Heart left ventricle (tissue), 16 donors: ENCODE data around the gene PRPF38B. TPM values are rescaled to one million over a fixed set of nuclear protein-coding genes. Genes with fewer than 3 reads are reported as not detected.

Experiments used
- ATAC-seq, 4 donors: fragments of 200-7000 bp; cut with Tn5 transposase; one replicate each; pipeline ENCODE4 v1.9.1; 2020 to 2022; ENCODE audit warnings: moderate library complexity in 4 of 4, mild to moderate bottlenecking in 3 of 4, moderate number of reproducible peaks in 1 of 4
- DNase-seq, 5 donors: peaks; one replicate each; pipeline ENCODE4 v3.0.0-alpha.2; 2020
- H3K27ac ChIP-seq, 12 donors: fragments of 200-600 bp; sonication (generic) in 4 of 12; one replicate each; pipeline versions ENCODE4 v1.5.0 to v1.8.0; 2016 to 2022; ENCODE audit warnings: mild to moderate bottlenecking in 2 of 12
- H3K27me3 ChIP-seq, 9 donors: fragments of 200-600 bp; sonication (generic) in 2 of 9; one replicate each; pipeline versions ENCODE4 v1.5.1 to v1.8.0; 2016 to 2022; ENCODE audit warnings: mild to moderate bottlenecking in 3 of 9
- H3K36me3 ChIP-seq, 9 donors: fragments of 200-600 bp; sonication (generic) in 2 of 9; one replicate each; pipeline versions ENCODE4 v1.5.0 to v1.8.0; 2018 to 2022; ENCODE audit warnings: mild to moderate bottlenecking in 2 of 9
- H3K4me1 ChIP-seq, 12 donors: fragments of 200-600 bp; sonication (generic) in 4 of 12; one replicate each; pipeline versions ENCODE4 v1.5.0 to v1.8.0; 2016 to 2022; ENCODE audit warnings: mild to moderate bottlenecking in 3 of 12
- H3K4me3 ChIP-seq, 12 donors: fragments of 200-600 bp; sonication (generic) in 4 of 12; one replicate each; pipeline versions ENCODE4 v1.5.0 to v1.8.0; 2017 to 2022; ENCODE audit warnings: mild to moderate bottlenecking in 9 of 12, moderate library complexity in 4 of 12
- H3K9me3 ChIP-seq, 12 donors: fragments of 200-600 bp; sonication (generic) in 4 of 12; one replicate each; pipeline versions ENCODE4 v1.5.0 to v1.8.0; 2016 to 2022; ENCODE audit warnings: mild to moderate bottlenecking in 1 of 12
- POLR2A ChIP-seq, 2 donors: fragments of 450-650 bp; IDR thresholded peaks; one replicate each; pipeline ENCODE4 v1.6.1; 2017; ENCODE audit warnings: antibody characterized with exemption in 2 of 2, mild to moderate bottlenecking in 2 of 2, moderate library complexity in 2 of 2
- WGBS, 4 donors: extraction: QIAGEN DNeasy Blood & Tissue Kit in 2 of 4; methylation state at CpG; one replicate each; pipeline versions ENCODE4 v1.1.5 to v1.1.7; 2013 to 2018; 5-methylcytosine and 5-hydroxymethylcytosine counted together
- intact Hi-C, 10 donors: fragments of 100-400 bp; cut with DNase I; formaldehyde crosslinking; loops; one replicate each; pipeline versions ENCODE4 v1.11.1 to v1.14.2; 2022
- polyA plus RNA-seq, 2 donors: library from polyadenylated mRNA; stranded (reverse); fragments of 200-250 nt; gene quantifications; one replicate each; pipeline ENCODE4 v1.2.3, GENCODE V29; 2013
- total RNA-seq, 9 donors: library from RNA; depleted of rRNA in 2 of 9; stranded (reverse); fragments of >200 nt in 2 of 9; fragmentation: NEBNext Ultra II Directional in 3 of 9; extraction: Animal tissue kit (Norgen Biotek cat#: 25700) in 3 of 9; gene quantifications; one replicate each; pipeline versions ENCODE4 v1.1.0 to v1.2.4, GENCODE V29; 2016 to 2023
- TF ChIP-seq, protein P1 (sequence below), 12 donors: fragments of 200-600 bp; sonication (generic) in 4 of 12; IDR thresholded peaks; one replicate each; pipeline versions ENCODE4 v1.5.0 to v1.8.0; 2018 to 2022; ENCODE audit warnings: antibody characterized with exemption in 12 of 12, mild to moderate bottlenecking in 5 of 12
- donor health status: ischemic (EF 13 %, LVEDD 7.1; RV severe dilation, severe dysfunction).
- donor health status: healthy with polysubstance abuse.
- donor health status: DM: no; HTN: yes; CAD: no.
- donor health status: DM: no; HTN: no; CAD: no.
- donor health status: ischemic (EF 25% LVEDD 6.9; RV normal size, moderate dysfunction).
- donor health status: ischemic (EF 25% LVEDD 5.7; RV mildly dilated, moderate dysfunction).
- donor health status: healthy.
- donor health status: DM: yes; HTN: yes; CAD: no.
- donor health status: ischemic (EF 35%, LVEDD 5.7; RV mildly dilated, moderate dysfunction).
- donor health status: nonischemic (EF 11% LVEDD 7.7; RV severe dilation, severe dysfunction).
- donor health status: DM: yes; HTN: yes; CAD: no.
- donor health status: PGD.
- donor health status: ischemic (EF 29% LVEDD 5.4; RV normal size, mild dysfunction).
- donor health status: nonischemic (EF 23%, LVEDD 6.1; RV moderate dilation, normal function).

Gene PRPF38B
- total and polyA plus RNA-seq, 11 donors: 7.7 to 22.6 (median 15.1) TPM

DNA sequence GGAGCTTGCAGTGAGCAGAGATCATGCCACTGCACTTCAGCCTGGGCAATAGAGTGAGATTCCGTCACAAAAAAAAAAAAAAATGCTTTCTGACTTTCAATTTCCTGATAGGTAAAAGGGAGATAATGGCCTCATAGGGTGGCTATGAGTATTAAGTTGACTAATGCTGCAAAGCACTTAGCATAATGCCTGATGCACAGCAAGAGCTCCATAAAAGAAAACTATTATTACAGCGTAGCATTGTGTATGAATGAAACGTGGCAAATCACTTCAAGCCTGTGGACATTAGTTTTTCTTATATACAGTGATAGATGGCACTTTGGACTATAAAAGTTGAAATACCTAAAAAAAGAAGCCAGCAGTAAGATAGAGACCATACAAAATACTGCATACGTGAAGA, 37.4 kb downstream of the PRPF38B start:
- H3K9me3 ChIP-seq: no peaks in the 10 kb centered on the region
- no peak for ATAC-seq
- H3K4me1 ChIP-seq: no peaks in the 10 kb centered on the region
- 89 to 93% (median 91%) methylated on average over 4 of the region's 4 CpGs for WGBS, 4 donors
- DNase-seq: no peak
- H3K4me3 ChIP-seq: no peak overlapping the region
- no peaks in the 10 kb centered on the region for H3K36me3 ChIP-seq
- intact Hi-C loops: no loop called here
- H3K27me3 ChIP-seq: no peaks in the 10 kb centered on the region
- H3K27ac ChIP-seq: no peak overlapping the region
- TF ChIP-seq POLR2A (IDR thresholded peaks at IDR 0.05): no peak

DNA sequence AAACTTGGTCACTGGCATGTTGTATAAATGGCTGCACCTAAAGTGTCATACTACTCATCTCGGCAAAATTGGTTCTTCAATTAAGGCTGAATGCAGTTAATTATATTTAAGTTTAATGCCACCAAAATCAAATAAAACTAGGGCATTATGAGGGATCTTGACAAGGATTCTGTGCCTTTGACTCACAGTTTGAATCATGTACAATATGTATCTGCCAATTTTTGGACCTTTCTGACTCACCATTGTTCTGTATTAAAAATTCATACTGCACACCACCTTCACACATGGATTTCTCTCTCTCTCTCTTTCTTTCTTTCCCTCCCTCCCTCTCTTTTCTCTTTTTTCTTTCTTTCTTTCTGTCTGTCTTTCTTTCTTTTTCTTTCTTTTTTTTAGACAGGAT, 40.3 kb downstream of the PRPF38B start:
- WGBS, 4 donors: 93 to 97% (median 94%) methylated on average over 1 of the region's 1 CpG
- DNase-seq (no peak), ATAC-seq (no peak)
- intact Hi-C loops: no loop called here
- H3K4me3 ChIP-seq: no peak overlapping the region
- H3K4me1 ChIP-seq: no peaks in the 10 kb centered on the region
- H3K9me3 ChIP-seq: no peaks in the 10 kb centered on the region
- no peak overlapping the region for H3K27ac ChIP-seq
- TF ChIP-seq, protein P1, sequence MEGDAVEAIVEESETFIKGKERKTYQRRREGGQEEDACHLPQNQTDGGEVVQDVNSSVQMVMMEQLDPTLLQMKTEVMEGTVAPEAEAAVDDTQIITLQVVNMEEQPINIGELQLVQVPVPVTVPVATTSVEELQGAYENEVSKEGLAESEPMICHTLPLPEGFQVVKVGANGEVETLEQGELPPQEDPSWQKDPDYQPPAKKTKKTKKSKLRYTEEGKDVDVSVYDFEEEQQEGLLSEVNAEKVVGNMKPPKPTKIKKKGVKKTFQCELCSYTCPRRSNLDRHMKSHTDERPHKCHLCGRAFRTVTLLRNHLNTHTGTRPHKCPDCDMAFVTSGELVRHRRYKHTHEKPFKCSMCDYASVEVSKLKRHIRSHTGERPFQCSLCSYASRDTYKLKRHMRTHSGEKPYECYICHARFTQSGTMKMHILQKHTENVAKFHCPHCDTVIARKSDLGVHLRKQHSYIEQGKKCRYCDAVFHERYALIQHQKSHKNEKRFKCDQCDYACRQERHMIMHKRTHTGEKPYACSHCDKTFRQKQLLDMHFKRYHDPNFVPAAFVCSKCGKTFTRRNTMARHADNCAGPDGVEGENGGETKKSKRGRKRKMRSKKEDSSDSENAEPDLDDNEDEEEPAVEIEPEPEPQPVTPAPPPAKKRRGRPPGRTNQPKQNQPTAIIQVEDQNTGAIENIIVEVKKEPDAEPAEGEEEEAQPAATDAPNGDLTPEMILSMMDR (IDR thresholded peaks at IDR 0.05): no peak
- no peak for TF ChIP-seq POLR2A (IDR thresholded peaks at IDR 0.05)
- peaks cover 0 to 7% (median 0%) of the 10 kb centered on the region in 9 donors for H3K27me3 ChIP-seq
- no peaks in the 10 kb centered on the region for H3K36me3 ChIP-seq

DNA sequence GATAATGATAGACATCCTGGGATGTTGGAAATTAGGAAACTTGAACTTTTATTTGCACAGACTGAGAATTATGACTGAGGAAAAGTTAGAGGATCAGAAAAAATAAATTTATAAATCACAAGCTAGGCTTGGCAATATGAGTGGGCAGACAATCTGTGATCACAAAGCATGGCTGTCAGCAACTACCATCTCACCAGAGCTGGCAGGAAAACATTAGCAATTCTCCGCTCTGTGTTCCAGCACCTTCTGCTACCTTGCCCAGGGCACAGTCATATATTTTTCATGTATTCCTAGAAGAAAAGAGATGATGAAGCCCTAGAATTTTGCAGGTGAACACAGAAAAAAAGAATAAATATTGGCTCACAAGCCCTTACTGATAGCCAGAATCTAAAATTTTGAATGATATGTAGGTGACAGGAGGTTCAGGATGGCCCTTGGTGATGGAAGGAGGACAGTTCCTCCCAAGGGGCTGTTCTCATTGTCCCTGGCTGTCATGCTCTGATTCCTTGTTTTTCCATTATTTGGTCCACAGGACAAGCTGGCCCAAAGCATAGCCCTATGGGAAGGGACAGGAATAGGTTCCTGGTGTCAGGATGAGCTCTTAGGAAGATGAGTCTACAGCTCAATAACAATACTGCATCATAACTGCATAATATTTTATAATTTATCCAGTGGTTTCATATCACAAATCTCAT, 42.2 kb downstream of the PRPF38B start:
- intact Hi-C loops: no loop called here

DNA sequence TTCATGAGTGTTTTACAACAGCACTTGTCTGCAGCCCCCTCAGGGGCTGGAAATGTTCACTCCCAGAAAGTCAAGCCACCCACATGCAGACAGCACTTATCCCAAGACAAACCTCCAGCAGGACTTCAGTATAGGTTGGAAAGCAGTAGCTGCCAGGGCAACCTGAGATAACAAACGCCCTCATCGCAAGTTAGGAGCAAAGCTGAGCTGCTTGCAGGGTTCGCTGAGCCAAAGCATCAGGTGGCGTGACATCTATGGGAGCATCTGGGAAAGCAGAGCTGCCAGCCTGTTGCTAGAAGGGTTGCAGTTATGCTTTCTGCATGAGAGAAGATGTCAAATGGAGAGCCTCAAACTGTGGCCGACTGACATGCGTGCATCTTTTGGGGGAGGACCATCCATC, 50.1 kb downstream of the PRPF38B start:
- TF ChIP-seq POLR2A (IDR thresholded peaks at IDR 0.05): no peak
- TF ChIP-seq, protein P1 (IDR thresholded peaks at IDR 0.05): no peak
- Histone ChIP-seq H3K36me3 (no peaks in the 10 kb centered on the region), H3K27me3 (peaks cover 0 to 3% (median 0%) of the 10 kb centered on the region in 9 donors), H3K4me3 (no peak overlapping the region), H3K9me3 (no peaks in the 10 kb centered on the region), H3K4me1 (peaks cover 0 to 3% (median 0%) of the 10 kb centered on the region in 12 donors), H3K27ac (no peak overlapping the region)
- ATAC-seq (no peak), DNase-seq (no peak)
- WGBS, 4 donors: 72 to 86% (median 76%) methylated on average over 6 of the region's 6 CpGs
- intact Hi-C loops: loop anchor here in 1 of 10 donors (10.0 kb wide), 1 partner anchor 47 kb away; the partner anchor contains the start of gene PRPF38B

More for the DNA sequence above, 42.2 kb downstream of the PRPF38B start:
- no peak for ATAC-seq
- TF ChIP-seq POLR2A (IDR thresholded peaks at IDR 0.05): no peak
- TF ChIP-seq, protein P1 (IDR thresholded peaks at IDR 0.05): no peak
- Histone ChIP-seq H3K36me3 (no peaks in the 10 kb centered on the region), H3K27ac (no peak overlapping the region), H3K4me3 (no peak overlapping the region), H3K27me3 (peaks cover 0 to 8% (median 0%) of the 10 kb centered on the region in 9 donors), H3K4me1 (no peaks in the 10 kb centered on the region), H3K9me3 (no peaks in the 10 kb centered on the region)
- DNase-seq: no peak
- WGBS, 4 donors: 92 to 100% (median 95%) methylated on average over 1 of the region's 1 CpG
